Measurements from ENCODE around the gene ARPC5L. TPM values are rescaled to one million over a fixed set of nuclear protein-coding genes. Genes with fewer than 3 reads are reported as not detected.

ARPC5L gene
- total and polyA plus RNA-seq, 2 of the 13 experiments (the other 11 are each of a cell fraction or from before 2014, with no cell fraction given): 29.9 to 33.8 TPM

DNA sequence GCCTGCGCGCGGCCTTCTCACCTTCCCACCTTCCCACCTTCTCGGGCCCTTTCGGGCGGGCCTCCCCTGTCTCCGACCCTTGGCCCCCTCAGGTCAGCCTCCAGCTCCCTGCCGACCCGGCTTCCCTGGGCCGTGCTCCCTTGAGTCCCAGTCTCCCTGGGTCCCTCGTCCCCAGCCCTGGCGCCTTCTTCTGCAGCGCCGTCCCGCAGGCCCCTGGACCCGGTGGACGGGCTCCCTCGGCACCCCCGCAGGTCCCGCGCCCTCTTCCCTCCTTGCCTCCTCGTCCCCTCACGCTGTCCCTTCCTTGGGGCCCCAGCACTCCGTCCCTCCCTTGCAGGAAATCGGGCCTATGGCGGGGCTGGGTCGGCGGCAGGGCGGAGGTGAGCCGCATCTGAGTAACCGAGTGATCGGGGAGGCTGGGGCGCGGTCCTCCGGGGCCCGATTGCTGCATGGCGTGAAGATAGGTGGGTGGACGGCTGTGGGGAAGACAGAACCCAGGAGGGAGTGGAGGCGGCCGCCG, 7.6 kb downstream of the ARPC5L start (continued):
- TF ChIP-seq, protein P1, sequence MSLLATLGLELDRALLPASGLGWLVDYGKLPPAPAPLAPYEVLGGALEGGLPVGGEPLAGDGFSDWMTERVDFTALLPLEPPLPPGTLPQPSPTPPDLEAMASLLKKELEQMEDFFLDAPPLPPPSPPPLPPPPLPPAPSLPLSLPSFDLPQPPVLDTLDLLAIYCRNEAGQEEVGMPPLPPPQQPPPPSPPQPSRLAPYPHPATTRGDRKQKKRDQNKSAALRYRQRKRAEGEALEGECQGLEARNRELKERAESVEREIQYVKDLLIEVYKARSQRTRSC (CRISPR knock-in tag; IDR thresholded peaks at IDR 0.05; ENCODE audit: low read depth): 0 out of 2 replicates have a peak, but pooled peaks have one; percentile 39
- TF ChIP-seq, protein P2, sequence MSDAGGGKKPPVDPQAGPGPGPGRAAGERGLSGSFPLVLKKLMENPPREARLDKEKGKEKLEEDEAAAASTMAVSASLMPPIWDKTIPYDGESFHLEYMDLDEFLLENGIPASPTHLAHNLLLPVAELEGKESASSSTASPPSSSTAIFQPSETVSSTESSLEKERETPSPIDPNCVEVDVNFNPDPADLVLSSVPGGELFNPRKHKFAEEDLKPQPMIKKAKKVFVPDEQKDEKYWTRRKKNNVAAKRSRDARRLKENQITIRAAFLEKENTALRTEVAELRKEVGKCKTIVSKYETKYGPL (CRISPR knock-in tag; IDR thresholded peaks at IDR 0.05): no peak
- TF ChIP-seq CBX5 (CRISPR knock-in tag; IDR thresholded peaks at IDR 0.05; ENCODE audit: borderline replicate concordance) (no peak), ZFYVE20 (CRISPR knock-in tag; IDR thresholded peaks at IDR 0.05; ENCODE audit: borderline replicate concordance, low read depth) (0 out of 2 replicates have a peak, but pooled peaks have one; percentile 0), ZSCAN29 (CRISPR knock-in tag; conservative IDR thresholded peaks at IDR 0.05) (0 out of 2 replicates have a peak, but pooled peaks have one; percentile 41), THYN1 (CRISPR knock-in tag; IDR thresholded peaks at IDR 0.05; ENCODE audit: borderline replicate concordance, low read depth) (no peak), ZNF670 (CRISPR knock-in tag; IDR thresholded peaks at IDR 0.05; ENCODE audit: borderline replicate concordance) (no peak), ZNF563 (CRISPR knock-in tag; IDR thresholded peaks at IDR 0.05) (peak; percentile 2; the same call in 1 of the 2 replicates), CBFB (CRISPR knock-in tag; IDR thresholded peaks at IDR 0.05) (0 out of 2 replicates have a peak, but pooled peaks have one; percentile 14), HDAC1 (CRISPR knock-in tag; IDR thresholded peaks at IDR 0.05) (peak; percentile 10; the same call in 1 of the 2 replicates), CHCHD3 (CRISPR knock-in tag; IDR thresholded peaks at IDR 0.05) (0 out of 2 replicates have a peak, but pooled peaks have one; percentile 38), ZNF558 (CRISPR knock-in tag; IDR thresholded peaks at IDR 0.05; ENCODE audit: borderline replicate concordance) (0 out of 2 replicates have a peak, but pooled peaks have one; percentile 28)
- TF ChIP-seq, protein P3, sequence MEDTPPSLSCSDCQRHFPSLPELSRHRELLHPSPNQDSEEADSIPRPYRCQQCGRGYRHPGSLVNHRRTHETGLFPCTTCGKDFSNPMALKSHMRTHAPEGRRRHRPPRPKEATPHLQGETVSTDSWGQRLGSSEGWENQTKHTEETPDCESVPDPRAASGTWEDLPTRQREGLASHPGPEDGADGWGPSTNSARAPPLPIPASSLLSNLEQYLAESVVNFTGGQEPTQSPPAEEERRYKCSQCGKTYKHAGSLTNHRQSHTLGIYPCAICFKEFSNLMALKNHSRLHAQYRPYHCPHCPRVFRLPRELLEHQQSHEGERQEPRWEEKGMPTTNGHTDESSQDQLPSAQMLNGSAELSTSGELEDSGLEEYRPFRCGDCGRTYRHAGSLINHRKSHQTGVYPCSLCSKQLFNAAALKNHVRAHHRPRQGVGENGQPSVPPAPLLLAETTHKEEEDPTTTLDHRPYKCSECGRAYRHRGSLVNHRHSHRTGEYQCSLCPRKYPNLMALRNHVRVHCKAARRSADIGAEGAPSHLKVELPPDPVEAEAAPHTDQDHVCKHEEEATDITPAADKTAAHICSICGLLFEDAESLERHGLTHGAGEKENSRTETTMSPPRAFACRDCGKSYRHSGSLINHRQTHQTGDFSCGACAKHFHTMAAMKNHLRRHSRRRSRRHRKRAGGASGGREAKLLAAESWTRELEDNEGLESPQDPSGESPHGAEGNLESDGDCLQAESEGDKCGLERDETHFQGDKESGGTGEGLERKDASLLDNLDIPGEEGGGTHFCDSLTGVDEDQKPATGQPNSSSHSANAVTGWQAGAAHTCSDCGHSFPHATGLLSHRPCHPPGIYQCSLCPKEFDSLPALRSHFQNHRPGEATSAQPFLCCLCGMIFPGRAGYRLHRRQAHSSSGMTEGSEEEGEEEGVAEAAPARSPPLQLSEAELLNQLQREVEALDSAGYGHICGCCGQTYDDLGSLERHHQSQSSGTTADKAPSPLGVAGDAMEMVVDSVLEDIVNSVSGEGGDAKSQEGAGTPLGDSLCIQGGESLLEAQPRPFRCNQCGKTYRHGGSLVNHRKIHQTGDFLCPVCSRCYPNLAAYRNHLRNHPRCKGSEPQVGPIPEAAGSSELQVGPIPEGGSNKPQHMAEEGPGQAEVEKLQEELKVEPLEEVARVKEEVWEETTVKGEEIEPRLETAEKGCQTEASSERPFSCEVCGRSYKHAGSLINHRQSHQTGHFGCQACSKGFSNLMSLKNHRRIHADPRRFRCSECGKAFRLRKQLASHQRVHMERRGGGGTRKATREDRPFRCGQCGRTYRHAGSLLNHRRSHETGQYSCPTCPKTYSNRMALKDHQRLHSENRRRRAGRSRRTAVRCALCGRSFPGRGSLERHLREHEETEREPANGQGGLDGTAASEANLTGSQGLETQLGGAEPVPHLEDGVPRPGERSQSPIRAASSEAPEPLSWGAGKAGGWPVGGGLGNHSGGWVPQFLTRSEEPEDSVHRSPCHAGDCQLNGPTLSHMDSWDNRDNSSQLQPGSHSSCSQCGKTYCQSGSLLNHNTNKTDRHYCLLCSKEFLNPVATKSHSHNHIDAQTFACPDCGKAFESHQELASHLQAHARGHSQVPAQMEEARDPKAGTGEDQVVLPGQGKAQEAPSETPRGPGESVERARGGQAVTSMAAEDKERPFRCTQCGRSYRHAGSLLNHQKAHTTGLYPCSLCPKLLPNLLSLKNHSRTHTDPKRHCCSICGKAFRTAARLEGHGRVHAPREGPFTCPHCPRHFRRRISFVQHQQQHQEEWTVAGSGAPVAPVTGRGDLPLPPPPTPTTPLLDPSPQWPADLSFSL (CRISPR knock-in tag; IDR thresholded peaks at IDR 0.05): no peak
- TF ChIP-seq, protein P4, sequence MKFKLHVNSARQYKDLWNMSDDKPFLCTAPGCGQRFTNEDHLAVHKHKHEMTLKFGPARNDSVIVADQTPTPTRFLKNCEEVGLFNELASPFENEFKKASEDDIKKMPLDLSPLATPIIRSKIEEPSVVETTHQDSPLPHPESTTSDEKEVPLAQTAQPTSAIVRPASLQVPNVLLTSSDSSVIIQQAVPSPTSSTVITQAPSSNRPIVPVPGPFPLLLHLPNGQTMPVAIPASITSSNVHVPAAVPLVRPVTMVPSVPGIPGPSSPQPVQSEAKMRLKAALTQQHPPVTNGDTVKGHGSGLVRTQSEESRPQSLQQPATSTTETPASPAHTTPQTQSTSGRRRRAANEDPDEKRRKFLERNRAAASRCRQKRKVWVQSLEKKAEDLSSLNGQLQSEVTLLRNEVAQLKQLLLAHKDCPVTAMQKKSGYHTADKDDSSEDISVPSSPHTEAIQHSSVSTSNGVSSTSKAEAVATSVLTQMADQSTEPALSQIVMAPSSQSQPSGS (CRISPR knock-in tag; IDR thresholded peaks at IDR 0.05): no peak
- TF ChIP-seq, protein P5, sequence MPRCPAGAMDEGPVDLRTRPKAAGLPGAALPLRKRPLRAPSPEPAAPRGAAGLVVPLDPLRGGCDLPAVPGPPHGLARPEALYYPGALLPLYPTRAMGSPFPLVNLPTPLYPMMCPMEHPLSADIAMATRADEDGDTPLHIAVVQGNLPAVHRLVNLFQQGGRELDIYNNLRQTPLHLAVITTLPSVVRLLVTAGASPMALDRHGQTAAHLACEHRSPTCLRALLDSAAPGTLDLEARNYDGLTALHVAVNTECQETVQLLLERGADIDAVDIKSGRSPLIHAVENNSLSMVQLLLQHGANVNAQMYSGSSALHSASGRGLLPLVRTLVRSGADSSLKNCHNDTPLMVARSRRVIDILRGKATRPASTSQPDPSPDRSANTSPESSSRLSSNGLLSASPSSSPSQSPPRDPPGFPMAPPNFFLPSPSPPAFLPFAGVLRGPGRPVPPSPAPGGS (CRISPR knock-in tag; IDR thresholded peaks at IDR 0.05): peak; percentile 60; the same call in 1 of the 2 replicates
- TF ChIP-seq, protein P6, sequence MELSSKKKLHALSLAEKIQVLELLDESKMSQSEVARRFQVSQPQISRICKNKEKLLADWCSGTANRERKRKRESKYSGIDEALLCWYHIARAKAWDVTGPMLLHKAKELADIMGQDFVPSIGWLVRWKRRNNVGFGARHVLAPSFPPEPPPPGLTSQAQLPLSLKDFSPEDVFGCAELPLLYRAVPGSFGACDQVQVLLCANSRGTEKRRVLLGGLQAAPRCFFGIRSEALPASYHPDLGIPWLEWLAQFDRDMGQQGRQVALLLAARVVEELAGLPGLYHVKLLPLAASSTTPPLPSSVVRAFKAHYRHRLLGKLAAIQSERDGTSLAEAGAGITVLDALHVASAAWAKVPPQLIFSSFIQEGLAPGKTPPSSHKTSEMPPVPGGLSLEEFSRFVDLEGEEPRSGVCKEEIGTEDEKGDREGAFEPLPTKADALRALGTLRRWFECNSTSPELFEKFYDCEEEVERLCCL (CRISPR knock-in tag; IDR thresholded peaks at IDR 0.05; ENCODE audit: borderline replicate concordance): no peak
